ENCODE results near the gene SORCS2.

The SORCS2 gene

GRCh38 chr4:7739918-7740865 is 547.9 kb downstream of the SORCS2 start:
- H3K27ac ChIP-seq (ENCODE audit: low read depth, low read length) = no peak overlapping the region
- no peak overlapping the region for H2BK120ac ChIP-seq (ENCODE audit: insufficient read depth, low read length, poor library complexity)
- H3K9me3 ChIP-seq (ENCODE audit: insufficient read depth, low read depth, low read length) = peaks cover 4% of the 10 kb centered on the region
- H3K4me3 ChIP-seq (ENCODE audit: low read depth, low read length) = no peak overlapping the region
- H2BK5ac ChIP-seq (ENCODE audit: low read depth, low read length, poor library complexity) = no peak overlapping the region
- no peak overlapping the region for H2AK5ac ChIP-seq (ENCODE audit: low read length)
- no peak overlapping the region for H3K9ac ChIP-seq (ENCODE audit: low read length)
- no peak overlapping the region for H3K23ac ChIP-seq (ENCODE audit: low read length)
- no peak overlapping the region for H4K12ac ChIP-seq (ENCODE audit: low read depth, low read length)
- no peak overlapping the region for H3K4ac ChIP-seq (ENCODE audit: low read depth, low read length)
- no peak overlapping the region for H3K14ac ChIP-seq (ENCODE audit: low read length)
- no peaks in the 10 kb centered on the region for H3K4me1 ChIP-seq (ENCODE audit: control insufficient read depth in 1 of 2, insufficient read depth in 2 of 2, low read length in 2 of 2)
- no peak overlapping the region for H3K4me2 ChIP-seq (ENCODE audit: low read length)
- H3K27me3 ChIP-seq (ENCODE audit: insufficient read depth, low read length) = no peaks in the 10 kb centered on the region
- H2BK12ac ChIP-seq (ENCODE audit: low read length) = no peak overlapping the region
- H3K18ac ChIP-seq (ENCODE audit: low read length) = no peak overlapping the region
- H3K36me3 ChIP-seq (ENCODE audit: control insufficient read depth in 1 of 2, insufficient read depth in 2 of 2, low read length in 2 of 2) = no peaks in the 10 kb centered on the region
- no peaks in the 10 kb centered on the region for H3K79me2 ChIP-seq (ENCODE audit: control insufficient read depth, insufficient read depth, low read length, poor library complexity)
- no CpG with 5 or more reads among the region's 45 CpGs for WGBS (ENCODE audit: extremely low coverage, insufficient coverage, insufficient read length)
- no peaks in the 10 kb centered on the region for H3K79me1 ChIP-seq (ENCODE audit: low read length)
- H4K91ac ChIP-seq (ENCODE audit: low read depth, low read length) = no peak overlapping the region
- DNase-seq = no peak
- H4K8ac ChIP-seq (ENCODE audit: low read depth, low read length) = no peak overlapping the region
- no peak overlapping the region for H2AFZ ChIP-seq (ENCODE audit: insufficient read depth, low read length, poor library complexity)

GRCh38 chr4:7740866-7741525 is 548.7 kb downstream of the SORCS2 start:
- Histone ChIP-seq H3K9me3 (ENCODE audit: insufficient read depth, low read depth, low read length) (peaks cover 4% of the 10 kb centered on the region), H3K18ac (ENCODE audit: low read length) (no peak overlapping the region), H2AK5ac (ENCODE audit: low read length) (no peak overlapping the region), H3K79me1 (ENCODE audit: low read length) (no peaks in the 10 kb centered on the region), H2BK5ac (ENCODE audit: low read depth, low read length, poor library complexity) (no peak overlapping the region), H3K9ac (ENCODE audit: low read length) (no peak overlapping the region), H4K91ac (ENCODE audit: low read depth, low read length) (no peak overlapping the region), H3K4ac (ENCODE audit: low read depth, low read length) (no peak overlapping the region), H2AFZ (ENCODE audit: insufficient read depth, low read length, poor library complexity) (no peak overlapping the region), H3K4me1 (ENCODE audit: control insufficient read depth in 1 of 2, insufficient read depth in 2 of 2, low read length in 2 of 2) (no peaks in the 10 kb centered on the region), H3K27me3 (ENCODE audit: insufficient read depth, low read length) (no peaks in the 10 kb centered on the region), H3K4me2 (ENCODE audit: low read length) (no peak overlapping the region), H3K14ac (ENCODE audit: low read length) (no peak overlapping the region), H3K4me3 (ENCODE audit: low read depth, low read length) (no peak overlapping the region), H3K79me2 (ENCODE audit: control insufficient read depth, insufficient read depth, low read length, poor library complexity) (no peaks in the 10 kb centered on the region), H4K12ac (ENCODE audit: low read depth, low read length) (no peak overlapping the region), H2BK120ac (ENCODE audit: insufficient read depth, low read length, poor library complexity) (no peak overlapping the region), H2BK12ac (ENCODE audit: low read length) (no peak overlapping the region), H3K27ac (ENCODE audit: low read depth, low read length) (no peak overlapping the region), H3K23ac (ENCODE audit: low read length) (no peak overlapping the region), H4K8ac (ENCODE audit: low read depth, low read length) (no peak overlapping the region), H3K36me3 (ENCODE audit: control insufficient read depth in 1 of 2, insufficient read depth in 2 of 2, low read length in 2 of 2) (no peaks in the 10 kb centered on the region)
- no peak for DNase-seq
- WGBS (ENCODE audit: extremely low coverage, insufficient coverage, insufficient read length) = no CpG with 5 or more reads among the region's 19 CpGs

DNA sequence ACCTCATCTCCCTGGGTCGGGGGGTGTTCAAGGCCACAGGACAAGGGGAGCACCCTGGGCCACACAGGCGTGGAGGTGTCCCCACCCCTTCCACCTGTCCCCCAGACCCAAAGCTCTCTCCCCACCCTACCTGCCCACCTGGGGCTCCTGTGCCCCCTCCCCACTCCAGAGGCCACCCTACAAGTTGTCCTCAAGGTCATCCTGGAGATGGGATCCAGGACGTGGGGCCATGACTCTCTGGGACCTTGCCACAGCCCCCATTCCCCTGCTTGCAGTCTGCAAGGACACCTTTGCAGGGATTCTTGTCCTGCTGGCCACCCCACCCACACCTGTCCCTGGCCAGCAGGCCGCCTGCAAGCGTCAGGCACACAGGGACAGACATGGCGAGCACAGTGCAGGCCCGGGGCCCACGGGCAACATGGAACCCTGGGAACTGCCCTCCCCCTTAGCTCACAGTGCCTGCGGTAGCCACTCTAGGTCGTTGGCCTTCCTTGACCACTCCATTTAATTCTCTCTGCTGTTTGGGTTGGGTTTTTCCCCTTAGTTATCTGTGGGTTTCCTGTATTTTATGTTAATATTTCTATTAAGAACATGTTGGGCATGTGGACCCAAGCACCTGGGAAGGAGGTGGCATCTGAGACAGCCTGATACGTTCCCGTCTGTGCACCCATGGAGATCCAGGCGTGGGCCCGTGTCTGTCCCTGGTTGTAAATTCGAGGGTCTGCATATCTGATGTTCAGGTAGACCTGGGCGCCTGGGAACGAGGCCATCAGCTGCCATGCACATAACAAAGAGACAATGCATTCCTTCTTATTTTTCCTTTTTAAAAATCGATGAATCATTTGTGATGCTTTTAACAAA is 549.8 kb downstream of the SORCS2 start:
- DNase-seq = no peak

DNA sequence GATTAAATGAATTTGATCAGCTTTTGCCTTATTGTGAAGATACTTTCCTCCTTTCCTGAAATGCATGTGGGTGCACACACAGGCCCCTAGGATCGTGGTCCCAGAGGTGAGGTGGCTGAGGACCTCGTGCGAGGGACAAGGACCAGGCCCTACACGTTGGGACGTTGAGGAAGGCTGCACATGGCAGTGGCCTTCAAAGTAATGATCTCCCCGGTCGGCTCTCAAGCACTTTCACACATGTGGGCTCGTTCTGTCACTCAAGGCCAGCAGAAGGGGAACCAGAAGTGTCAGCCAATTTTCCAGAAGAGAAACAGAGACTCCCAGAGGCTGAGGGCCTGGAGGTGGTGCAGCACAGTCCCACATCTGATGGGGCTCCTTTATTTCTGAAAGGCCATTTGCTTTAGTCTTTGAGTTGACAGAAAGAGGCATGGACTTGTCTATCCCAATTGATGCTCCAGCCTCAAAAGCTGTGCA is 550.5 kb downstream of the SORCS2 start:
- Histone ChIP-seq H3K4me3 (ENCODE audit: low read depth, low read length) (no peak overlapping the region), H3K9me3 (ENCODE audit: insufficient read depth, low read depth, low read length) (peaks cover 1% of the 10 kb centered on the region), H2AK5ac (ENCODE audit: low read length) (no peak overlapping the region), H3K79me1 (ENCODE audit: low read length) (no peaks in the 10 kb centered on the region), H3K18ac (ENCODE audit: low read length) (no peak overlapping the region), H3K4me2 (ENCODE audit: low read length) (no peak overlapping the region), H2BK12ac (ENCODE audit: low read length) (no peak overlapping the region), H3K14ac (ENCODE audit: low read length) (no peak overlapping the region), H4K12ac (ENCODE audit: low read depth, low read length) (no peak overlapping the region), H3K27ac (ENCODE audit: low read depth, low read length) (no peak overlapping the region), H3K9ac (ENCODE audit: low read length) (no peak overlapping the region), H3K23ac (ENCODE audit: low read length) (no peak overlapping the region), H3K27me3 (ENCODE audit: insufficient read depth, low read length) (no peaks in the 10 kb centered on the region), H2AFZ (ENCODE audit: insufficient read depth, low read length, poor library complexity) (no peak overlapping the region), H2BK5ac (ENCODE audit: low read depth, low read length, poor library complexity) (no peak overlapping the region), H3K36me3 (ENCODE audit: control insufficient read depth in 1 of 2, insufficient read depth in 2 of 2, low read length in 2 of 2) (no peaks in the 10 kb centered on the region), H3K79me2 (ENCODE audit: control insufficient read depth, insufficient read depth, low read length, poor library complexity) (no peaks in the 10 kb centered on the region), H4K91ac (ENCODE audit: low read depth, low read length) (no peak overlapping the region), H2BK120ac (ENCODE audit: insufficient read depth, low read length, poor library complexity) (no peak overlapping the region), H4K8ac (ENCODE audit: low read depth, low read length) (no peak overlapping the region), H3K4me1 (ENCODE audit: control insufficient read depth in 1 of 2, insufficient read depth in 2 of 2, low read length in 2 of 2) (no peaks in the 10 kb centered on the region), H3K4ac (ENCODE audit: low read depth, low read length) (no peak overlapping the region)
- no CpG with 5 or more reads among the region's 8 CpGs for WGBS (ENCODE audit: extremely low coverage, insufficient coverage, insufficient read length)
- DNase-seq = no peak

More for the DNA sequence above, 549.8 kb downstream of the SORCS2 start:
- Histone ChIP-seq H3K27ac (ENCODE audit: low read depth, low read length) (no peak overlapping the region), H3K4me3 (ENCODE audit: low read depth, low read length) (no peak overlapping the region), H3K4ac (ENCODE audit: low read depth, low read length) (no peak overlapping the region), H3K79me2 (ENCODE audit: control insufficient read depth, insufficient read depth, low read length, poor library complexity) (no peaks in the 10 kb centered on the region), H3K36me3 (ENCODE audit: control insufficient read depth in 1 of 2, insufficient read depth in 2 of 2, low read length in 2 of 2) (no peaks in the 10 kb centered on the region), H2BK5ac (ENCODE audit: low read depth, low read length, poor library complexity) (no peak overlapping the region), H4K8ac (ENCODE audit: low read depth, low read length) (no peak overlapping the region), H2AK5ac (ENCODE audit: low read length) (no peak overlapping the region), H4K91ac (ENCODE audit: low read depth, low read length) (no peak overlapping the region), H3K23ac (ENCODE audit: low read length) (no peak overlapping the region), H3K4me2 (ENCODE audit: low read length) (no peak overlapping the region), H3K18ac (ENCODE audit: low read length) (no peak overlapping the region), H3K14ac (ENCODE audit: low read length) (no peak overlapping the region), H4K12ac (ENCODE audit: low read depth, low read length) (no peak overlapping the region), H3K79me1 (ENCODE audit: low read length) (no peaks in the 10 kb centered on the region), H3K27me3 (ENCODE audit: insufficient read depth, low read length) (no peaks in the 10 kb centered on the region), H2BK12ac (ENCODE audit: low read length) (no peak overlapping the region), H2BK120ac (ENCODE audit: insufficient read depth, low read length, poor library complexity) (no peak overlapping the region), H3K4me1 (ENCODE audit: control insufficient read depth in 1 of 2, insufficient read depth in 2 of 2, low read length in 2 of 2) (no peaks in the 10 kb centered on the region), H3K9me3 (ENCODE audit: insufficient read depth, low read depth, low read length) (peaks cover 4% of the 10 kb centered on the region), H3K9ac (ENCODE audit: low read length) (no peak overlapping the region), H2AFZ (ENCODE audit: insufficient read depth, low read length, poor library complexity) (no peak overlapping the region)
- no CpG with 5 or more reads among the region's 18 CpGs for WGBS (ENCODE audit: extremely low coverage, insufficient coverage, insufficient read length)

All from trophoblast cell (in vitro differentiated cells and primary cell).